Neutrophil (primary cell): Measurements from ENCODE around the gene RAD51C.
"Not testable (repeated sequence)": the region's sequence is repeated elsewhere in the genome, so short reads cannot be mapped to it uniquely, and the experiment has no call there.

Experiments used
- H3K27ac ChIP-seq: fragments of 200-600 bp; sonication (generic); 2 replicates; pipeline ENCODE4 v1.5.1; 2016; ENCODE audit warnings: mild to moderate bottlenecking, moderate library complexity
- H3K27me3 ChIP-seq: fragments of 200-600 bp; sonication (generic); 2 replicates; pipeline ENCODE4 v1.6.0; 2016; ENCODE audit warnings: mild to moderate bottlenecking
- H3K36me3 ChIP-seq: fragments of 200-600 bp; sonication (generic); 2 replicates; pipeline ENCODE4 v1.5.1; 2017
- H3K4me1 ChIP-seq, 2 experiments: fragments of 200-600 bp in 1 of 2; sonication (generic) in 1 of 2; 1 replicate in 1 of 2; 2 replicates in 1 of 2; pipeline versions ENCODE4 v1.5.1 to v1.6.1; 2013 to 2016; ENCODE audit warnings: low read depth in 1 of 2, low read length in 1 of 2, mild to moderate bottlenecking in 1 of 2, moderate library complexity in 1 of 2; ENCODE audit not compliant: control insufficient read depth in 1 of 2, insufficient read depth in 1 of 2
- H3K4me3 ChIP-seq, 2 experiments: fragments of 200-600 bp in 1 of 2; sonication (generic) in 1 of 2; 1 replicate in 1 of 2; 2 replicates in 1 of 2; pipeline ENCODE4 v1.5.1; 2013 to 2016; ENCODE audit warnings: low read depth in 1 of 2, low read length in 1 of 2, mild to moderate bottlenecking in 1 of 2, moderate library complexity in 1 of 2
- H3K9me3 ChIP-seq: fragments of 200-600 bp; sonication (generic); 2 replicates; pipeline ENCODE4 v1.5.1; 2016
- CTCF ChIP-seq: fragments of 200-600 bp; sonication (generic); IDR thresholded peaks from 2 replicates; pipeline ENCODE4 v1.5.1; 2016; ENCODE audit warnings: antibody characterized with exemption

RAD51C gene

GRCh38 chr17:58679263-58680037 is 13.0 kb upstream of the RAD51C start:
- Histone ChIP-seq H3K27me3 (peaks cover 13% of the 10 kb centered on the region), H3K36me3 (no peaks in the 10 kb centered on the region), H3K4me1 (no peaks in the 10 kb centered on the region), H3K27ac (no peak overlapping the region), H3K4me3 (no peak overlapping the region), H3K9me3 (no peaks in the 10 kb centered on the region)
- TF ChIP-seq CTCF, result no peak

GRCh38 chr17:58680038-58680369 is 12.4 kb upstream of the RAD51C start:
- peaks cover 13% of the 10 kb centered on the region for H3K27me3 ChIP-seq
- no peaks in the 10 kb centered on the region for H3K36me3 ChIP-seq
- H3K9me3 ChIP-seq, result no peaks in the 10 kb centered on the region
- H3K4me1 ChIP-seq, result no peaks in the 10 kb centered on the region
- H3K27ac ChIP-seq, result no peak overlapping the region
- no peak overlapping the region for H3K4me3 ChIP-seq
- no peak for TF ChIP-seq CTCF

- peaks cover 6% of the 10 kb centered on the region for H3K27me3 ChIP-seq
- no peaks in the 10 kb centered on the region for H3K4me1 ChIP-seq
- no peak overlapping the region for H3K4me3 ChIP-seq
- H3K9me3 ChIP-seq, result no peaks in the 10 kb centered on the region
- no peak for TF ChIP-seq CTCF
- no peak overlapping the region for H3K27ac ChIP-seq
- no peaks in the 10 kb centered on the region for H3K36me3 ChIP-seq
These were observed 8.4 kb upstream of the RAD51C start for GRCh38 chr17:58684003-58684402.

- H3K4me1 ChIP-seq, H3K4me3 ChIP-seq, H3K27me3 ChIP-seq, H3K27ac ChIP-seq, H3K36me3 ChIP-seq, H3K9me3 ChIP-seq: not testable (repeated sequence)
These were observed 7.9 kb upstream of the RAD51C start for GRCh38 chr17:58684462-58684861.

GRCh38 chr17:58686980-58687379 is 5.4 kb upstream of the RAD51C start:
- Histone ChIP-seq H3K9me3 (no peaks in the 10 kb centered on the region), H3K27me3 (no peaks in the 10 kb centered on the region), H3K27ac (no peak overlapping the region), H3K4me3 (no peak overlapping the region), H3K36me3 (no peaks in the 10 kb centered on the region), H3K4me1 (peaks cover 0 to under 1% of the 10 kb centered on the region in 2 experiments)
- TF ChIP-seq CTCF, result no peak

- Histone ChIP-seq H3K27me3 (no peaks in the 10 kb centered on the region), H3K4me1 (peaks cover 10 to 13% of the 10 kb centered on the region in 2 experiments), H3K4me3 (no peak overlapping the region), H3K27ac (no peak overlapping the region), H3K36me3 (no peaks in the 10 kb centered on the region), H3K9me3 (no peaks in the 10 kb centered on the region)
- no peak for TF ChIP-seq CTCF
These were observed 3.9 kb upstream of the RAD51C start for GRCh38 chr17:58688521-58688920.

- not testable (repeated sequence) for H3K27ac ChIP-seq, H3K4me3 ChIP-seq, H3K27me3 ChIP-seq, H3K9me3 ChIP-seq, H3K36me3 ChIP-seq
- peaks cover 10 to 13% of the 10 kb centered on the region in 2 experiments for H3K4me1 ChIP-seq
These were observed 2.4 kb upstream of the RAD51C start for GRCh38 chr17:58690033-58690432.
